LNCAP (cell line): ENCODE measurements around the gene FKBP2.

Source experiments
- CTCF ChIP-seq: fragments of 450-650 bp; IDR thresholded peaks from 2 replicates; pipeline ENCODE4 v1.5.1; 2017; ENCODE audit warnings: mild to moderate bottlenecking

FKBP2 gene

GRCh38 chr11:64204080-64204440 lies 36.8 kb upstream of the FKBP2 start:
- TF ChIP-seq CTCF = no peak

GRCh38 chr11:64204464-64204989 lies 36.4 kb upstream of the FKBP2 start:
- TF ChIP-seq CTCF = peak; percentile 62

- TF ChIP-seq CTCF = no peak
These were observed 34.2 kb upstream of the FKBP2 start, which contains the start of gene FERMT3 for GRCh38 chr11:64206457-64207255. FERMT3 (plus strand) TSS chr11:64206721; CDS start chr11:64207365, 644 bp downstream.

GRCh38 chr11:64207256-64208085 lies 33.4 kb upstream of the FKBP2 start:
- no peak for TF ChIP-seq CTCF

- no peak for TF ChIP-seq CTCF
These were observed 32.7 kb upstream of the FKBP2 start for GRCh38 chr11:64208086-64208795.

GRCh38 chr11:64208796-64209562 lies 31.9 kb upstream of the FKBP2 start:
- TF ChIP-seq CTCF = no peak

GRCh38 chr11:64209563-64209843 lies 31.4 kb upstream of the FKBP2 start:
- TF ChIP-seq CTCF = no peak
